HG02981 (cell line): ENCODE results near the gene SPEF1.

Experiments
- ATAC-seq: cut with Tn5 transposase; IDR thresholded peaks from one replicate; pipeline ENCODE4 v1.9.1; 2021; ENCODE audit warnings: mild to moderate bottlenecking, moderate library complexity; ENCODE audit not compliant: unreplicated experiment

The SPEF1 gene

GRCh38 chr20:3767427-3768341 is 13.6 kb downstream of the SPEF1 start, which contains the start of gene ADISSP:
Gene ADISSP, minus strand, starts transcription at chr20:3767753. Its CDS starts 7,653 bp downstream, at chr20:3760100.
- ATAC-seq, result peak; percentile 90

- no peak for ATAC-seq
Measured at GRCh38 chr20:3767110-3767426, 14.2 kb downstream of the SPEF1 start.

- no peak for ATAC-seq
Measured at GRCh38 chr20:3766422-3767109, 14.7 kb downstream of the SPEF1 start.

GRCh38 chr20:3765171-3765882 is 15.9 kb downstream of the SPEF1 start:
- ATAC-seq, result no peak

GRCh38 chr20:3764659-3765058 is 16.6 kb downstream of the SPEF1 start:
- no peak for ATAC-seq

- ATAC-seq, result no peak
Measured at GRCh38 chr20:3763671-3764601, 17.3 kb downstream of the SPEF1 start.

- no peak for ATAC-seq
Measured at GRCh38 chr20:3760655-3761348, 20.4 kb downstream of the SPEF1 start.

GRCh38 chr20:3759884-3760283 is 21.4 kb downstream of the SPEF1 start:
- no peak for ATAC-seq

GRCh38 chr20:3759316-3759823 is 21.9 kb downstream of the SPEF1 start:
- no peak for ATAC-seq

- ATAC-seq, result no peak
Measured at GRCh38 chr20:3758566-3758965, 22.7 kb downstream of the SPEF1 start.

- ATAC-seq, result no peak
Measured at GRCh38 chr20:3757268-3757667, 24.0 kb downstream of the SPEF1 start.

- no peak for ATAC-seq
Measured at GRCh38 chr20:3755814-3756480, 25.3 kb downstream of the SPEF1 start.

GRCh38 chr20:3755269-3755668 is 26.0 kb downstream of the SPEF1 start:
- no peak for ATAC-seq

GRCh38 chr20:3754276-3754630 is 27.0 kb downstream of the SPEF1 start:
- no peak for ATAC-seq

GRCh38 chr20:3753501-3754275 is 27.6 kb downstream of the SPEF1 start:
- no peak for ATAC-seq

GRCh38 chr20:3753098-3753497 is 28.1 kb downstream of the SPEF1 start:
- no peak for ATAC-seq

GRCh38 chr20:3752386-3752759 is 28.9 kb downstream of the SPEF1 start:
- no peak for ATAC-seq

GRCh38 chr20:3751675-3752385 is 29.4 kb downstream of the SPEF1 start:
- ATAC-seq, result no peak
